Neural progenitor cell (in vitro differentiated cells): Measurements from ENCODE around the gene HSD3B1. TPM values are rescaled to one million over a fixed set of nuclear protein-coding genes. Genes with fewer than 3 reads are reported as not detected.

Experiments used
- DNase-seq: peaks from one replicate; pipeline ENCODE4 v3.0.0-alpha.2; 2016; ENCODE audit warnings: low spot score
- H2AFZ ChIP-seq: fragments of 200-600 bp; sonication (generic); replicated peaks from 2 replicates; pipeline ENCODE4 v1.6.1; 2016; ENCODE audit warnings: antibody characterized with exemption
- H3F3A ChIP-seq: fragments of 200-600 bp; sonication (generic); 2 replicates; pipeline ENCODE4 v1.6.1; 2016; ENCODE audit warnings: antibody characterized with exemption, low read depth
- H3K27ac ChIP-seq: fragments of 200-600 bp; sonication (generic); 2 replicates; pipeline ENCODE4 v1.5.1; 2016; ENCODE audit warnings: mild to moderate bottlenecking
- H3K27me3 ChIP-seq: fragments of 200-600 bp; sonication (generic); 2 replicates; pipeline ENCODE4 v1.6.1; 2016; ENCODE audit warnings: mild to moderate bottlenecking, moderate library complexity
- H3K36me3 ChIP-seq: fragments of 200-600 bp; sonication (generic); 2 replicates; pipeline ENCODE4 v1.5.1; 2016
- H3K4me1 ChIP-seq: fragments of 200-600 bp; sonication (generic); 2 replicates; pipeline ENCODE4 v1.6.1; 2016; ENCODE audit warnings: mixed run types
- H3K4me2 ChIP-seq: fragments of 200-600 bp; sonication (generic); 2 replicates; pipeline ENCODE4 v1.6.1; 2016
- H3K4me3 ChIP-seq: fragments of 200-600 bp; sonication (generic); 2 replicates; pipeline ENCODE4 v1.5.1; 2016
- H3K79me2 ChIP-seq: fragments of 200-600 bp; sonication (generic); 2 replicates; pipeline ENCODE4 v1.6.1; 2016; ENCODE audit warnings: low read depth
- H3K9ac ChIP-seq: fragments of 200-600 bp; sonication (generic); 2 replicates; pipeline ENCODE4 v1.6.1; 2016
- H3K9me3 ChIP-seq: fragments of 200-600 bp; sonication (generic); 2 replicates; pipeline ENCODE4 v1.5.1; 2016; ENCODE audit warnings: low read depth
- H4K20me1 ChIP-seq: fragments of 200-600 bp; sonication (generic); 2 replicates; pipeline ENCODE4 v1.6.1; 2016; ENCODE audit warnings: low read depth
- H3K27ac Mint-ChIP-seq: 3 replicates; pipeline ENCODE4 v1.8.0; 2021; ENCODE audit warnings: mixed read lengths
- H3K27me3 Mint-ChIP-seq: 2 replicates; pipeline ENCODE4 v1.8.0; 2022; ENCODE audit warnings: low read depth, mild to moderate bottlenecking, inconsistent platforms, moderate library complexity, mixed read lengths; ENCODE audit not compliant: insufficient read depth
- H3K36me3 Mint-ChIP-seq: 3 replicates; pipeline ENCODE4 v1.8.0; 2021; ENCODE audit warnings: mixed read lengths
- H3K4me1 Mint-ChIP-seq: 3 replicates; pipeline ENCODE4 v1.8.0; 2021; ENCODE audit warnings: mixed read lengths
- H3K4me3 Mint-ChIP-seq: 3 replicates; pipeline ENCODE4 v1.8.0; 2021; ENCODE audit warnings: mild to moderate bottlenecking, moderate library complexity, mixed read lengths
- H3K9me3 Mint-ChIP-seq: 3 replicates; pipeline ENCODE4 v1.8.0; 2020; ENCODE audit warnings: mixed read lengths
- EZH2 ChIP-seq: fragments of 200-600 bp; sonication (generic); IDR thresholded peaks from 2 replicates; pipeline ENCODE4 v1.6.1; 2017; ENCODE audit warnings: antibody characterized with exemption, mild to moderate bottlenecking, moderate library complexity
- EZH2phosphoT487 ChIP-seq: fragments of 200-600 bp; sonication (generic); IDR thresholded peaks from 2 replicates; pipeline ENCODE4 v1.6.1; 2017; ENCODE audit warnings: antibody characterized with exemption
- total RNA-seq: library from RNA; depleted of rRNA; stranded (reverse); fragments of >200 nt; gene quantifications from 2 replicates; pipeline ENCODE4 v1.2.3, GENCODE V29; 2015; ENCODE audit warnings: low replicate concordance
- TF ChIP-seq, protein P1 (sequence below): fragments of 200-600 bp; sonication (generic); IDR thresholded peaks from 2 replicates; pipeline ENCODE4 v1.5.1; 2017; ENCODE audit warnings: antibody characterized with exemption, mild to moderate bottlenecking

The HSD3B1 gene
- total RNA-seq, 1 donor from 2014 or later = not detected

- Mint-ChIP-seq H3K27me3 (peaks cover 2% of the 10 kb centered on the region), H3K27ac (no peak overlapping the region), H3K9me3 (no peaks in the 10 kb centered on the region), H3K4me1 (no peaks in the 10 kb centered on the region), H3K36me3 (no peaks in the 10 kb centered on the region), H3K4me3 (no peak overlapping the region)
- H3F3A ChIP-seq = no peaks in the 10 kb centered on the region
- H3K4me3 ChIP-seq = no peak overlapping the region
- no peaks in the 10 kb centered on the region for H3K27me3 ChIP-seq
- no peak overlapping the region for H3K9ac ChIP-seq
- no peak overlapping the region for H3K27ac ChIP-seq
- no peak overlapping the region for H3K4me2 ChIP-seq
- no peaks in the 10 kb centered on the region for H3K9me3 ChIP-seq
- H3K79me2 ChIP-seq = no peaks in the 10 kb centered on the region
- TF ChIP-seq, protein P1, sequence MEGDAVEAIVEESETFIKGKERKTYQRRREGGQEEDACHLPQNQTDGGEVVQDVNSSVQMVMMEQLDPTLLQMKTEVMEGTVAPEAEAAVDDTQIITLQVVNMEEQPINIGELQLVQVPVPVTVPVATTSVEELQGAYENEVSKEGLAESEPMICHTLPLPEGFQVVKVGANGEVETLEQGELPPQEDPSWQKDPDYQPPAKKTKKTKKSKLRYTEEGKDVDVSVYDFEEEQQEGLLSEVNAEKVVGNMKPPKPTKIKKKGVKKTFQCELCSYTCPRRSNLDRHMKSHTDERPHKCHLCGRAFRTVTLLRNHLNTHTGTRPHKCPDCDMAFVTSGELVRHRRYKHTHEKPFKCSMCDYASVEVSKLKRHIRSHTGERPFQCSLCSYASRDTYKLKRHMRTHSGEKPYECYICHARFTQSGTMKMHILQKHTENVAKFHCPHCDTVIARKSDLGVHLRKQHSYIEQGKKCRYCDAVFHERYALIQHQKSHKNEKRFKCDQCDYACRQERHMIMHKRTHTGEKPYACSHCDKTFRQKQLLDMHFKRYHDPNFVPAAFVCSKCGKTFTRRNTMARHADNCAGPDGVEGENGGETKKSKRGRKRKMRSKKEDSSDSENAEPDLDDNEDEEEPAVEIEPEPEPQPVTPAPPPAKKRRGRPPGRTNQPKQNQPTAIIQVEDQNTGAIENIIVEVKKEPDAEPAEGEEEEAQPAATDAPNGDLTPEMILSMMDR = no peak
- no peak for TF ChIP-seq EZH2
- TF ChIP-seq EZH2phosphoT487 = no peak
- no peak for DNase-seq
- H2AFZ ChIP-seq = no peak overlapping the region
- no peaks in the 10 kb centered on the region for H3K4me1 ChIP-seq
- no peaks in the 10 kb centered on the region for H3K36me3 ChIP-seq
- H4K20me1 ChIP-seq = no peaks in the 10 kb centered on the region
Measured at GRCh38 chr1:119469741-119470140, 37.3 kb upstream of the HSD3B1 start.

DNA sequence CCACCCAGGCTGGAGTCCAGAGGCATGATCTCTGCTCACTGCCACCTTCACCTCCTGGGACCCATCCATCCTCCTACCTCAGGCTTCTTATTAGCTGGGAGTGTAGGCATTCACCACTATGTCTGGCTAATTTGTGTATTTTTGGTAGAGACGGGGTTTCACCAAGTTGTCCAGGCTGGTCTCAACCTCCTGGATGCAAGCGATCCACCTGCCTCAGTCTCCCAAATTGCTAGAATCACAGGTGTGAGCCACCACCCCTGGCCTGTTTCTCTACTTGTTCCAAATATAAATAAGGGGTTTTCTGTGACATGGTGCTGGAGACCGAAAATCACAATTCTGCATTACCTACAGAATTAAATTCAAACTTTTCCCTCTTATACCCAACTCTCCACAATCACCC, 36.6 kb upstream of the HSD3B1 start:
- Mint-ChIP-seq H3K36me3 (no peaks in the 10 kb centered on the region), H3K4me1 (no peaks in the 10 kb centered on the region), H3K4me3 (no peak overlapping the region), H3K27me3 (peaks cover 2% of the 10 kb centered on the region), H3K9me3 (no peaks in the 10 kb centered on the region), H3K27ac (no peak overlapping the region)
- no peaks in the 10 kb centered on the region for H3K9me3 ChIP-seq
- H2AFZ ChIP-seq = no peak overlapping the region
- TF ChIP-seq, protein P1 = no peak
- TF ChIP-seq EZH2phosphoT487 = no peak
- TF ChIP-seq EZH2 = no peak
- DNase-seq = no peak
- no peak overlapping the region for H3K4me2 ChIP-seq
- no peaks in the 10 kb centered on the region for H3F3A ChIP-seq
- no peaks in the 10 kb centered on the region for H3K79me2 ChIP-seq
- H3K36me3 ChIP-seq = no peaks in the 10 kb centered on the region
- H3K27me3 ChIP-seq = no peaks in the 10 kb centered on the region
- no peak overlapping the region for H3K27ac ChIP-seq
- H3K9ac ChIP-seq = no peak overlapping the region
- H3K4me3 ChIP-seq = no peak overlapping the region
- H4K20me1 ChIP-seq = no peaks in the 10 kb centered on the region
- H3K4me1 ChIP-seq = no peaks in the 10 kb centered on the region

DNA sequence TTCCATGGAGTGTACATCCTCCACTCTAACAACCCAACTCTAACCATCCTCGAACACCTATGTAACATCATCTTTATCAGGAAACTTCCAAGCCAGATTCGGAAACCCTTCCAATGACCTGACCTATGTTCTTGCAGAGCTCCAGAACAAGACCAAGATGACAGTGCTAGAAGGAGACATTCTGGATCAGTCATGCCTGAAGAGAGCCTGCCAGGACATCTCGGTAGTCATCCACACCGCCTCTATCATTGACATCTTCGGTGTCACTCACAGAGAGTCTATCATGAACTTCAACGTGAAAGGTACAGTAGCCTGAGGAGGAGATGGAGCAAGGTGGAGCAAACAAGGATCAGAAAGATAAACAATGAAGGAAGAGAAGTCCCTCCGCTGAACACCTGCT, 36.1 kb upstream of the HSD3B1 start:
- Mint-ChIP-seq H3K4me3 (no peak overlapping the region), H3K36me3 (no peaks in the 10 kb centered on the region), H3K27ac (no peak overlapping the region), H3K9me3 (no peaks in the 10 kb centered on the region), H3K27me3 (peaks cover 2% of the 10 kb centered on the region), H3K4me1 (no peaks in the 10 kb centered on the region)
- no peaks in the 10 kb centered on the region for H4K20me1 ChIP-seq
- peaks cover under 1% of the 10 kb centered on the region for H3K4me1 ChIP-seq
- no peaks in the 10 kb centered on the region for H3K36me3 ChIP-seq
- H3K27ac ChIP-seq = no peak overlapping the region
- no peaks in the 10 kb centered on the region for H3F3A ChIP-seq
- no peak overlapping the region for H3K9ac ChIP-seq
- no peaks in the 10 kb centered on the region for H3K9me3 ChIP-seq
- TF ChIP-seq EZH2phosphoT487 (no peak), EZH2 (no peak)
- TF ChIP-seq, protein P1 = no peak
- H2AFZ ChIP-seq = no peak overlapping the region
- H3K27me3 ChIP-seq = no peaks in the 10 kb centered on the region
- no peak overlapping the region for H3K4me3 ChIP-seq
- no peak overlapping the region for H3K4me2 ChIP-seq
- DNase-seq = no peak
- H3K79me2 ChIP-seq = no peaks in the 10 kb centered on the region
